NOMO-1 treated with dmso at 0.1 percent for 144 hours (cell line): ENCODE data around the gene KCNG4.
A peak's percentile ranks its signal among the peaks of the same experiment; 100 is the strongest.

ENCODE experiments used
- DNase-seq: peaks from one replicate; lab custom pipeline; 2025; ENCODE audit not compliant: unreplicated experiment; lab: John Stamatoyannopoulos, UW

KCNG4 gene

GRCh38 chr16:84266451-84266850, 26.6 kb upstream of the KCNG4 start:
- DNase-seq: no peak

- no peak for DNase-seq
Measured at GRCh38 chr16:84262939-84263338, 23.1 kb upstream of the KCNG4 start.

- DNase-seq: no peak
Measured at GRCh38 chr16:84262031-84262430, 22.2 kb upstream of the KCNG4 start.

- no peak for DNase-seq
Measured at GRCh38 chr16:84260766-84261554, 21.1 kb upstream of the KCNG4 start.

GRCh38 chr16:84259691-84260090, 19.9 kb upstream of the KCNG4 start:
- DNase-seq: no peak

GRCh38 chr16:84258266-84258665, 18.5 kb upstream of the KCNG4 start:
- no peak for DNase-seq

GRCh38 chr16:84255050-84255810, 15.4 kb upstream of the KCNG4 start:
- no peak for DNase-seq

- DNase-seq: no peak
Measured at GRCh38 chr16:84254062-84254461, 14.2 kb upstream of the KCNG4 start.

- no peak for DNase-seq
Measured at GRCh38 chr16:84253173-84253572, 13.4 kb upstream of the KCNG4 start.

- no peak for DNase-seq
Measured at GRCh38 chr16:84252184-84252583, 12.4 kb upstream of the KCNG4 start.

GRCh38 chr16:84247844-84248243, 8.0 kb upstream of the KCNG4 start:
- no peak for DNase-seq

GRCh38 chr16:84247331-84247730, 7.5 kb upstream of the KCNG4 start:
- no peak for DNase-seq

- no peak for DNase-seq
Measured at GRCh38 chr16:84246679-84247077, 6.9 kb upstream of the KCNG4 start.

GRCh38 chr16:84245956-84246678, 6.3 kb upstream of the KCNG4 start:
- DNase-seq: no peak

- DNase-seq: no peak
Measured at GRCh38 chr16:84244728-84245127, 4.9 kb upstream of the KCNG4 start.

- no peak for DNase-seq
Measured at GRCh38 chr16:84243732-84244131, 3.9 kb upstream of the KCNG4 start.

- DNase-seq: no peak
Measured at GRCh38 chr16:84242839-84243238, 3.0 kb upstream of the KCNG4 start.

- no peak for DNase-seq
Measured at GRCh38 chr16:84241778-84242177, 2.0 kb upstream of the KCNG4 start.

- DNase-seq: no peak
Measured at GRCh38 chr16:84240455-84240854, 643 bp upstream of the KCNG4 start.

- DNase-seq: peak; percentile 21
Measured at GRCh38 chr16:84239141-84239769, 557 bp downstream of the KCNG4 start.

GRCh38 chr16:84237994-84238750, 1.6 kb downstream of the KCNG4 start:
- no peak for DNase-seq
